NCI-H1436 treated with DMSO at 0.1 percent for 48 hours (cell line): Measurements from ENCODE around the gene SUPT16H.
"Not testable (repeated sequence)": the region's sequence is repeated elsewhere in the genome, so short reads cannot be mapped to it uniquely, and the experiment has no call there.

Experiments
- DNase-seq: peaks from one replicate; lab custom pipeline; 2025; lab: John Stamatoyannopoulos, UW

SUPT16H gene

DNA sequence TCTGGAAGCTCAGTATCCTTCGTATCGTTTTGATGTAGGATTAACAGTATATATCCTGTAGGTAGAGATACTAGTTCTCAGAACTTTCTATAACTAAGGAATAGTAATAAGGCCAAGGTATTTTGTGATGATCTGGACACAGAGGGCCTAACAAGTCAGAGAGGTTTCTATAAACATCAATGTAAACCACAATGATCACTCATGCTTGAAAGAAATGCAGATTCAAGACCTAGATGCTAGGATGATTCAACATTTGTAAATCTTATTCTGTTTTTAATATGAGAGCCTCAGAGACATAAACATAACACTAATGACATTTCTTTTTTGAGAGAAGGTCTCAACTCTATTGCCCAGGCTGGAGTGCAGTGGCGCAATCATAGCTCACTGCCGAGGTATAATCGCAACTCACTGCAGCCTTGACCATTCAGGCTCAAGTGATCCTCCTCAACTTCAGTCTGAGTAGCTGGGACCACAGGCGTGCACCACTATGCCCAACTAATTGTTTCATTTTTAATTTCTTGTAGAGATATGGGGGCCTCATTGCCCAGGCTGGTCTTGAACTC, 16.2 kb downstream of the SUPT16H start:
- no peak for DNase-seq

- DNase-seq = no peak
Measured at GRCh38 chr14:21356511-21356910, 27.3 kb downstream of the SUPT16H start.

DNA sequence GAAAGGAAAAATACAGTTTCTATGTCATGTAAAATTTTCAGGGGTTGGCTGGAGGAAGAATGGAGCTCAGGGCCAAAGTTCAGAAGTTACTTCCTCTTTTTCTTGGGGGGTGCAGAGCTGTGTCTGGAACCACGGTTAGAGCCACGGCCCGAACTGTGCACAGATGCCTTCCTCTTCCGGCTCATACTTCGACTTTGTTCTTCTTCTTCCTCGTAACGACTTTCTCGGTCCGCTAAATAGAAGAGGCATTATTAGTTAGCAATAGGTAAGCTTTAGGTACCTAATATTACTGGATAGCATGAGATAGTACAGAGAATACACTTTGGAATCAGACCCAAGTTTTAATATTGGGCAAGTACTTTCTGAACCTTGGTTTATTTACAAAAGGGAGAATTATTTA, 31.2 kb downstream of the SUPT16H start:
- no peak for DNase-seq

- no peak for DNase-seq
Measured at GRCh38 chr14:21350539-21350938, 33.3 kb downstream of the SUPT16H start.

- no peak for DNase-seq
Measured at GRCh38 chr14:21347201-21347600, 36.6 kb downstream of the SUPT16H start.

DNA sequence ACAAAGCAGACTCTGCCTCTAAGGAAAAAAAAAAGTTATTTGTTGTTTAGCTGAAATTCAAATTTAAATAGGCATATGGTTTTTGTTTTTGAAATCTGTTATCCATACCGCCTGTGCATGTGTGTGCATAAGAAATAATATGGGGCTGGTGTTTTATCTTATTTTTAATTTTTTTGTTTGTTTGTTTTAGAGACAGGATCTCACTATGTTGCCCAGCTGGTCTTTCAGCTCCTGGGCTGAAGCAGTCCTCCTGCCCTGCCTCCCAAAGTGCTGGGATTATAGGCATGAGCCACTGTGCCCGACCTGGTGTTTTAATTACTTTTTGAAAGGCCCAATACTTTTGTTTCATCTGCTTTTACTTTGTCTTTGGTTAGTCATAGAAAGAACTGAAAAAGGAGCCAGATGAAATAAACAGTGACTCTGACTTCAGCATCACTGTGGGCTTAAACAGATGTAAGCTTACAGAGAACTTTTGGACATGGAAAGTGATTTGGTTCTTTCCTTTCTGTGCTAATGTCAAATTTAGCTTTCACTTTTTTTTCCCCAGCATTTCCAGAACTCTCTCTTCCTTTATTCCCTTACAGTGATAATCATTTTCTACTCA, 37.2 kb downstream of the SUPT16H start:
- DNase-seq = no peak

GRCh38 chr14:21343035-21343794, 40.6 kb downstream of the SUPT16H start:
- DNase-seq = no peak

DNA sequence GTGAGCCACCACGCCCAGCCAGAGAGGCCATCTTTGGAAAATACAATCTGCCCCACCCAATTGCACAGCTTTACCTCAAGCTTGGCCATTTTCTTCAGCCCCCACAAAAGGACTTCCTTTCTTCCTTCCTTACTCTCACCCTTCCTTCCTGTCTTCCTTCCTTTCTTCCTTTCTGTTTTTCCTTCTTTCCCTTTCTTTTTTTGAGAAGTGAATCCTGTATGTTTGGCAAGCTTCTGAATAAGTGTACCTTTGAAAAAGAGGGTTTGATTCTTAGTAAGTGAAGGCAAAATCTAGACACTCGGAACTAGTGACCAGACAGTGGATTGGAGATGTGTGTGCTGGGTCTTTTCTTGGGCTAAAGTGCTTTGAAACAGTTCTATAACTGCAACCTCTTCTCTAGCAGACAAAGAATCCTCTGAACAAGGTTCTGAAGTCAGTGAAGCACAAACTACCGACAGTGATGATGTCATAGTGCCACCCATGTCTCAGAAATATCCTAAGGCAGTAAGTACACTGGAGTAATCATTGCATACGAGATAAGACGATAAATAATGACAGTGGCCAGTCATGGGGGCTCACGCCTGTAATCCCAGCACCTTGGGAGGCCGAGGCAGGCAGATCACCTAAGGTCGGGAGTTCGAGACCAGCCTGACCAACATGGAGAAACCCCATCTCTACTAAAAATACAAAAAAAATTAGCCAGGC, 49.5 kb downstream of the SUPT16H start:
- DNase-seq = no peak

DNA sequence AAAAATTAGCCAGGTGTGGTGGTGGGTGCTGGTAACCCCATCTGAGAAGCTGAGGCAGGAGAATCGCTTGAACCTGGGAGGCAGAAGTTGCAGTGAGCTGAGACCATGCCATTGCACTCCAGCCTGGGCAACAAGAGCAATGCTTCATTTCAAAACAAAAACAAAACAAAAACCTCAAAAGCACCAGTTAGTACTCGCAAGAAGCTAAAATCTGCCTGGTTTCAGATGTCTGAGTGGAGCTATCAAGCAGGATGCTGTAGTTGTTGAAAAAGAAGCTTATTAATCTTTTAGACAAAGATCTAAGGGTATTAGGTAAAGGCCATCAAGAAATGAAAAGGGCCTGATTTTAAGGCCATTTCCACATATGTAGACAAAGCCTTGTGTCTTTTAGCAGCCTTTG, 50.9 kb downstream of the SUPT16H start:
- DNase-seq = no peak

DNA sequence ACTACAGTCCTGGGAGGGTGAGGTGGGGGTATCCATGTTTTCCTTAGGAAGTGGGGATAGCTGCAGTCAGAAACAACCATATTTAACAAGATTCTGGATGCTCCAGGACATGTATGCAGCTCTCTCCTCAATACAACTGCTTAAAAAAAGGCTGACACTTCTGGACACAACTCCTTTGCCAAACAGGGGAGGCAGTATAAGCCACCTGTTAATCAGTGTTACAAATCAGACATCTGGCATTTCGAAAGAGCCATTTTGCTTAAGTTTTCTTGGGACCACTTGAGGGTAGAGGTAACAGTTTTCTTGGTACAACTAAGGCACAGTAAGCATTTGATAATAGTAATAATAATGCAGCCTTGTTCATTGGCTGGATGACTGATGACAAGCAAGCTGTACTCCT, 56.8 kb downstream of the SUPT16H start:
- no peak for DNase-seq

- no peak for DNase-seq
Measured at GRCh38 chr14:21322716-21323115, 61.1 kb downstream of the SUPT16H start.

- DNase-seq = no peak
Measured at GRCh38 chr14:21320913-21321312, 62.9 kb downstream of the SUPT16H start.

DNA sequence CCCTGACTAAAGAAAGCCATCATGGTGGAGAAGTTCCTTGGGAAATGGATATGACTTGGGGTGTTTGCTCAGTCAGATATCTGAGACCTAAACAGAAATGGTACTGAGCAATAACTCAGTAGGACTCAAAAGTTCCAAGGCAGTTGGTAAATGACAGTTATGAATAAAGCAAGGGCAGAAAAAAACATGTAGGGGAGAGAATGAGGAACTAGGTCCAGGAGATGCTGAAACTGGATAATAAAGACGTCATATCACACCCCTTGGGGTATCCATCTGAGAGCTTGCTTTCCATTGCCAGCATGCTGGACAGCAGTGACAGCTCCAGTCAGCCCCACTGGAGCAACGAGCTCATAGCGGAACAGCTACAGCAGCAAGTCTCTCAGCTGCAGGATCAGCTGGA, 66.4 kb downstream of the SUPT16H start:
- no peak for DNase-seq

- DNase-seq = no peak
Measured at GRCh38 chr14:21313512-21313911, 70.3 kb downstream of the SUPT16H start.

GRCh38 chr14:21311614-21312013, 72.2 kb downstream of the SUPT16H start:
- no peak for DNase-seq

GRCh38 chr14:21309956-21310355, 73.9 kb downstream of the SUPT16H start:
- no peak for DNase-seq

DNA sequence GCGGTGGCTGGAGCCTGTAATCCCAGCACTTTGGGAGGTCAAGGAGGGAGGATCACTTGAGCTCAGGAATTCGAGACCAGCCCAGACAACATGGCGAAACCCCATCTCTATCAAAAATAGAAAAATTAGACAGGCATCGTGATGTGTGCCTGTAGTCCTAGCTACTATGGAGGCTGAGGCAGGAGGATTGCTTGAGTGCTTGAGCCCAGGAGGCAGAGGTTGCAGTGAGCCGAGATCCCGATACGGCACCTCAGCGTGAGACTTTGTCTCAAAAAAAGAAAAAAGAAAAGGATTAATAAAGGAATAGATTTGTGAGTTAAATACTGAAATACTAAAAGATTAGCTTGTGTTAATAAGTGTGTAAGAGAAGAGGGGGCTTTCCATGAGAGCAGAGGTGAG, 74.6 kb downstream of the SUPT16H start:
- no peak for DNase-seq

GRCh38 chr14:21308479-21309237, 75.2 kb downstream of the SUPT16H start:
- peak; percentile 94 for DNase-seq

DNA sequence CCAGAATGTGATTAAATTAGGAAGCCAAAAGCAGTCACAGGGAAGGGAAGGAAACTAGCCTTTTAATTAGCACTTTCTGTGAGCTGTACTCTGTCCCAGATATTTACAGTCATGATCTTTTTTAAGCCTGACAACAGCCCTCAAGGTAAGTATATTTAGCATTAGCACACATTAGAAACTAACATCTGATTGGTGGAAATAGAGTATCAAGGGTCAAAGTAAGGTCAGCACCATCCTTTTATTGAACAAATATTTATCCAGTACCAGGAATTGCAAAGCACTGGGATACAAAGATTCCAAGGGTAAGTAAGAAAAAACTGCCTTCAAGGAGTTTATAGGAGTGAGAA, 75.7 kb downstream of the SUPT16H start:
- DNase-seq = no peak

DNA sequence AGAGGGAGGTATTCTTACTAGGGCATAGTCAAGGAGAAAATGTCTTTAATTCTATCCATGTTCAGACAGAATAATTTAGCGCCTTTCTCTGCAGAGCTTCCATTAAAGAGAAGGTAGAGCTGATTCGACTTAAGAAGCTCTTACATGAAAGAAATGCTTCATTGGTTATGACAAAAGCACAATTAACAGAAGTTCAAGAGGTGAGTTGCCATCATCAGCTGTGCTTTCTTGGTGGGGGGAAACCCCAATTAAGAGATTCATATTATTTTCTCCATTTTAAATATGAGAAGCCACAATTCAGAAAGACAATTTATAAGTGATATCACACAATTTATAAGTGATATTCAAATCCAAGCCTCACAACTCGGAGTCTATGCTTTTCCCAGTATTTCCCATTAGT, 76.2 kb downstream of the SUPT16H start:
- no peak for DNase-seq

- not testable (repeated sequence) for DNase-seq
Measured at GRCh38 chr14:21302836-21303140, 81.0 kb downstream of the SUPT16H start.

GRCh38 chr14:21302013-21302835, 81.6 kb downstream of the SUPT16H start:
- DNase-seq = no peak
